Measurements from ENCODE around the gene DOCK7. TPM values are rescaled to one million over a fixed set of nuclear protein-coding genes. Genes with fewer than 3 reads are reported as not detected.

DOCK7 gene
- total RNA-seq, 1 experiment from 2014 or later: 43.6 TPM

DNA sequence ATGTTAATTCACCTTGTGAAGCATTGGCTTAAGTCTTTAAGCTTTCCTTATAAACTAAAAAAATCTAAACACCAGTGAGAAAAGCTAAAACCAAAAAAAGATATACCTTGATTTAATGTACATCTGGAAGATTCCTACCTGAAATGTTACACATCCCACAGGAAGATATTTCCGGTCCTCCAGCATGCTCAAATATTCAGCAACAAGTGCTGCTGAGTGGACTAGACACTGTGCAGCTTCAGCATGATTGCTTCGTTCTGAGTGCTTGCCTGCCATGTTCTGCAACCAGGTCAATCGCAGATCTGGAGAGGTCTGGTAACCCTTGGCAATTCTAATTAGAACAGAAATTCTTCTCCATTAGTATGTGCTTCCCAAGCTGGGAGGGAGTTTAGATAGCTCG, 194.0 kb downstream of the DOCK7 start:
- POLR2A ChIA-PET: no interaction called here
- Mint-ChIP-seq H3K27me3 (ENCODE audit: insufficient read depth, unreplicated experiment) (no peaks in the 10 kb centered on the region), H3K4me1 (ENCODE audit: low read depth, unreplicated experiment) (no peaks in the 10 kb centered on the region), H3K9me3 (ENCODE audit: unreplicated experiment) (no peaks in the 10 kb centered on the region), H3K27ac (ENCODE audit: unreplicated experiment) (no peak overlapping the region), H3K4me3 (ENCODE audit: unreplicated experiment) (no peak overlapping the region), H3K36me3 (ENCODE audit: insufficient read depth, unreplicated experiment) (peaks cover 9% of the 10 kb centered on the region)
- H3K27me3 ChIP-seq (replicated peaks; ENCODE audit: control insufficient read depth, insufficient read depth, low read length): no peaks in the 10 kb centered on the region
- DNase-seq: no peak
- TF ChIP-seq CTCF (IDR thresholded peaks at IDR 0.05; ENCODE audit: insufficient read depth in 1 of 2, low read depth in 1 of 2, low read length in 1 of 2, severe bottlenecking in 1 of 2, unreplicated experiment in 1 of 2): no peak
- H3K4me1 ChIP-seq: no peaks in the 10 kb centered on the region
- no peaks in the 10 kb centered on the region for H3K9me3 ChIP-seq
- CTCF ChIA-PET: no interaction called here
- no peaks in the 10 kb centered on the region for H3K36me3 ChIP-seq (ENCODE audit: control insufficient read depth, insufficient read depth, low read length)
- no TSS peak for BruUV-seq (replicated peaks)
- intact Hi-C loops (cut with micrococcal nuclease; ENCODE audit: unreplicated experiment): no loop called here
- H3K4me3 ChIP-seq (ENCODE audit: low read depth, low read length): no peak overlapping the region

DNA sequence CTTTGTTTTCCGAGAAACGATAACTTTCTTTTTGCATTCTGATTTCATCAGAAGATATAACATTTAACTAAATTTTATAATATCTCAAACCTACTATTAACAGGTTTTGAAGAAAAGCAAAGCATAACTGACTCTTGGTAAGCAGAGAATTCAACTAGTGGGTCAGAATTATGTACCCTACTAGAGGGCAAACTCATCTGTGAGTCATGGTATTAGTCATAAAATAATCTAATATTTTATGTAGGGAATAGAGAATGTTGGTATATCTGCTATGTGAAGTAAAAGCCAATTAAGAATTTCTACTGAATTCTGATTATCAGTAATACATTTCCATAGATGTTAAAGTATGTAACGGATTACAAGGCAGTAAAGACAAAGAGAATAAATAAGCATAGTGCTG, 194.5 kb downstream of the DOCK7 start:
- H3K4me3 ChIP-seq (ENCODE audit: low read depth, low read length): no peak overlapping the region
- no peaks in the 10 kb centered on the region for H3K27me3 ChIP-seq (replicated peaks; ENCODE audit: control insufficient read depth, insufficient read depth, low read length)
- H3K36me3 ChIP-seq (ENCODE audit: control insufficient read depth, insufficient read depth, low read length): no peaks in the 10 kb centered on the region
- TF ChIP-seq CTCF (IDR thresholded peaks at IDR 0.05; ENCODE audit: insufficient read depth in 1 of 2, low read depth in 1 of 2, low read length in 1 of 2, severe bottlenecking in 1 of 2, unreplicated experiment in 1 of 2): no peak
- no peak overlapping the region for H3K4me3 Mint-ChIP-seq (ENCODE audit: unreplicated experiment)
- no peaks in the 10 kb centered on the region for H3K4me1 ChIP-seq
- no peaks in the 10 kb centered on the region for H3K9me3 ChIP-seq
- no peak for DNase-seq
- H3K4me1 Mint-ChIP-seq (ENCODE audit: low read depth, unreplicated experiment): no peaks in the 10 kb centered on the region
- intact Hi-C loops (cut with micrococcal nuclease; ENCODE audit: unreplicated experiment): no loop called here
- H3K27me3 Mint-ChIP-seq (ENCODE audit: insufficient read depth, unreplicated experiment): no peaks in the 10 kb centered on the region
- no peaks in the 10 kb centered on the region for H3K9me3 Mint-ChIP-seq (ENCODE audit: unreplicated experiment)
- BruUV-seq (replicated peaks): no TSS peak
- peaks cover 9% of the 10 kb centered on the region for H3K36me3 Mint-ChIP-seq (ENCODE audit: insufficient read depth, unreplicated experiment)
- ChIA-PET POLR2A (no interaction called here), CTCF (no interaction called here)
- no peak overlapping the region for H3K27ac Mint-ChIP-seq (ENCODE audit: unreplicated experiment)

- no peak for TF ChIP-seq CTCF (IDR thresholded peaks at IDR 0.05; ENCODE audit: insufficient read depth in 1 of 2, low read depth in 1 of 2, low read length in 1 of 2, severe bottlenecking in 1 of 2, unreplicated experiment in 1 of 2)
- Histone ChIP-seq H3K27me3 (replicated peaks; ENCODE audit: control insufficient read depth, insufficient read depth, low read length) (no peaks in the 10 kb centered on the region), H3K4me3 (ENCODE audit: low read depth, low read length) (no peak overlapping the region), H3K4me1 (no peaks in the 10 kb centered on the region), H3K36me3 (ENCODE audit: control insufficient read depth, insufficient read depth, low read length) (no peaks in the 10 kb centered on the region), H3K9me3 (no peaks in the 10 kb centered on the region)
- no TSS peak for BruUV-seq (replicated peaks)
- POLR2A ChIA-PET: no interaction called here
- Mint-ChIP-seq H3K4me3 (ENCODE audit: unreplicated experiment) (no peak overlapping the region), H3K36me3 (ENCODE audit: insufficient read depth, unreplicated experiment) (peaks cover 7% of the 10 kb centered on the region), H3K4me1 (ENCODE audit: low read depth, unreplicated experiment) (no peaks in the 10 kb centered on the region), H3K27me3 (ENCODE audit: insufficient read depth, unreplicated experiment) (no peaks in the 10 kb centered on the region), H3K27ac (ENCODE audit: unreplicated experiment) (no peak overlapping the region), H3K9me3 (ENCODE audit: unreplicated experiment) (no peaks in the 10 kb centered on the region)
- no peak for DNase-seq
- CTCF ChIA-PET: no interaction called here
- intact Hi-C loops (cut with micrococcal nuclease; ENCODE audit: unreplicated experiment): no loop called here
These were observed 195.7 kb downstream of the DOCK7 start for GRCh38 chr1:62492521-62492920.
